ENCODE measurements around the gene HSD3B1.
"Not testable (repeated sequence)": the region's sequence is repeated elsewhere in the genome, so short reads cannot be mapped to it uniquely, and the experiment has no call there.

HSD3B1 gene

DNA sequence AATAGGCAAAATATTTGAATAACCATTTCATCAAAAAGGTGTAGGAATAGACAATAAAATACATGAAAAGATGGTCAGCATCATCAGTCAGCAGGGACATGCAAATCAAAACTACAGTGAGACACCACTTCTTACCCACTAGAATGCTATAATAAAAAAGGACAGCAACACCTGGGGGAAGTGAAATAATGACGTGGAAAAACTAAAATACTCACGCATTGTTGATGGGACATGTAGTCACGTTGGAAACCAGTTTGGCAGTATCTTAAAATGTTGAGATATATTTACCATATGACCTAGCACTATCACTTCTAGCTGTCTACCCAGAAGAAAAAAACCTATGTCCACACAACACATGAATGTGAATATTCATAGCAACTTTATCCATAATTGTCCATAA is 53.4 kb downstream of the HSD3B1 start:
- peaks cover 15% of the 10 kb centered on the region for H3K27me3 Mint-ChIP-seq
- H3K4me1 Mint-ChIP-seq, H3K27ac Mint-ChIP-seq, H3K4me3 Mint-ChIP-seq, ATAC-seq, DNase-seq, H3K9me3 Mint-ChIP-seq: not testable (repeated sequence)

DNA sequence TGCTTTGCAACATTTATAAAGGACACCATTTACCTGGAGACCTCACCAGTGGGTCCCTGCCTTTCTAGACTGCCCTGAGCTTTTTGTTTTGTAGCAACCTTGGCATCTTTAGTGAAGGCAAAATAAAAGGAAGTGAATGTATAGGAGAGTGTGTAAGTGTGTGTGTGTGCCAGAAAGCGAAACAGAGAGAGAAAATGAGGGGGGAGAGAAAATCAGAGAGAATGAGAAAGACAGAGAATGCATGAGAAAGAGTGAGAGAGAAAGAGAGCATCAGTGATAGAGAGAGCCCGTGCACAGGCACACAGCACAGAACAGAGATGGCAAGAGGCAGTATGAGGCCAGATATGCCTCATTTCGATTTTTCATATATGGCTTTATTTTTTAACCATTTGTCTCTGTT is 57.5 kb downstream of the HSD3B1 start:
- peaks cover 43% of the 10 kb centered on the region for H3K27me3 Mint-ChIP-seq
- ATAC-seq, result no peak
- no peak for DNase-seq
- no peak overlapping the region for H3K27ac Mint-ChIP-seq
- no peaks in the 10 kb centered on the region for H3K9me3 Mint-ChIP-seq
- no peaks in the 10 kb centered on the region for H3K4me1 Mint-ChIP-seq
- no peak overlapping the region for H3K4me3 Mint-ChIP-seq

Measured in stimulated activated naive CD8-positive, alpha-beta T cell treated with anti-CD3 and anti-CD28 coated beads, Interleukin-15, amount 100 ng/mL, for 72 hours (primary cell).